SK-N-SH treated with all-trans-retinoic acid at 6 μM for 48 hours (cell line): ENCODE results near the gene RFX8.

Experiments used
- ARNTL ChIP-seq: fragments of 450-650 bp; formaldehyde crosslinking; IDR thresholded peaks from 2 replicates; pipeline ENCODE4 v1.5.0; 2020; ENCODE audit warnings: low read depth, mild to moderate bottlenecking, moderate library complexity, borderline replicate concordance
- CREB5 ChIP-seq: fragments of 250-450 bp; sonication (Bioruptor Pico); IDR thresholded peaks from 2 replicates; pipeline ENCODE4 v1.5.1; 2020; ENCODE audit warnings: low read depth, mild to moderate bottlenecking, moderate library complexity
- PATZ1 ChIP-seq: fragments of 250-450 bp; sonication (Bioruptor Pico); IDR thresholded peaks from 2 replicates; pipeline ENCODE4 v1.8.0; 2020; ENCODE audit warnings: mild to moderate bottlenecking, moderate library complexity, borderline replicate concordance
- RARB ChIP-seq: fragments of 250-450 bp; sonication (Bioruptor Pico); IDR thresholded peaks from 2 replicates; pipeline ENCODE4 v1.8.0; 2021; ENCODE audit warnings: mild to moderate bottlenecking, moderate library complexity
- ZNF8 ChIP-seq: fragments of 450-650 bp; formaldehyde crosslinking; IDR thresholded peaks from 2 replicates; pipeline ENCODE4 v1.5.0; 2020; ENCODE audit warnings: mild to moderate bottlenecking, moderate library complexity

GRCh38 chr2:101461381-101461780 is 13.5 kb downstream of the RFX8 start:
- no peak for TF ChIP-seq CREB5
- no peak for TF ChIP-seq ARNTL (CRISPR knock-in tag)
- TF ChIP-seq RARB, result no peak
- TF ChIP-seq ZNF8 (CRISPR knock-in tag), result no peak
- TF ChIP-seq PATZ1, result no peak
